HG03469 (cell line): ENCODE measurements around the gene EFNB3.

Experiments
- ATAC-seq: cut with Tn5 transposase; IDR thresholded peaks from one replicate; pipeline ENCODE4 v1.9.1; 2021; ENCODE audit warnings: mild to moderate bottlenecking, moderate library complexity, moderate number of reproducible peaks; ENCODE audit not compliant: unreplicated experiment

The EFNB3 gene

DNA sequence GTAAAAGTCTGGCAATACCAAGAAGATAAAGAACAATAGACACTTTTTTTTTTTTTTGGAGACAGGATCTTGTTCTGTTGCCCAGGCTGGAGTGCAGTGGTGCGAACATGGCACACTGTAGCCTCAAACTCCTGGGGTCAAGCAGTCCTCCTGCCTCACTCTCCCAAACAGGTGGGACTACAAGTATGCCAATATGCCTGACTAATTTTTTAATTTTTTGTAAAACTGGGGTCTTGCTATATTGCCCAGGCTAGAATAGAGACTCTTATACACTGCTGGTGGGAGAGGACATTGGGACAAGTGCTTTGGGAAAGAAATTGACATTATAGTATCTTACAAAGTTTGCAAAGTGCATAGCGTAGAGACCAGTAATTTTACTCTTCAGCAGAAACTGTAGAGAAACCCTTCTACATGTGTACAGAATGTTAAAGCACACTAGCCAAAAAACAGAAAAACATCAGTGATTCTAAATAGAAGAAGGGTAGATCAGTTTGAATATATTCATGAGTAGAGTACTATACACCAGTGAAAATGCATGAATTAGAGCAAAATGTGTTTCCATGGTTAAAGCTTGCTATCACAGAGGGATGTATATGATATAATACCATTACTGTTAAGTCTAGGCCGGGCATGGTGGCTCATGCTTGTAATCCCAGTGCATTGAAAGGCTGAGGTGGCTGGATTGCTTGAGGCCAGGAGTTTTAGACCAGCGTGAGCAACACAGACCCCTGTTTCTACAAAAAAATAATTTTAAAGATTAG is 7.0 kb upstream of the EFNB3 start:
- no peak for ATAC-seq

DNA sequence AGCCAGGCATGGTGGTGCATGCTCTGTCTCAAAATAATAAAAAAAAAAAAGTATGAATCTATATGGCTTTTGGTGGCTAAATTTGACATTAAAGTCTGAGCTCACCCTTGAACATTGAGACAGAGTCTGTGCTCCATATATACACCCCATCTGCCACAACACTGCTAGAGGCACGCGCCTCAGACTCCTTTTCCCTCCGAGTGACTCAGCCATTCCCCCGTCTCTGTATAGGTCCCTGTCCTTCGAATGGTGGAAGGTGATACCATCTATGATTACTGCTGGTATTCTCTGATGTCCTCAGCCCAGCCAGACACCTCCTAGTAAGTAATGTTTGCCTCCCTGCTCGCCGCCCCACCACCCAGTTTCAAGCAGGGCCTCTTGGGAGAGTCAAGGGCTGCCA is 4.5 kb upstream of the EFNB3 start:
- no peak for ATAC-seq

DNA sequence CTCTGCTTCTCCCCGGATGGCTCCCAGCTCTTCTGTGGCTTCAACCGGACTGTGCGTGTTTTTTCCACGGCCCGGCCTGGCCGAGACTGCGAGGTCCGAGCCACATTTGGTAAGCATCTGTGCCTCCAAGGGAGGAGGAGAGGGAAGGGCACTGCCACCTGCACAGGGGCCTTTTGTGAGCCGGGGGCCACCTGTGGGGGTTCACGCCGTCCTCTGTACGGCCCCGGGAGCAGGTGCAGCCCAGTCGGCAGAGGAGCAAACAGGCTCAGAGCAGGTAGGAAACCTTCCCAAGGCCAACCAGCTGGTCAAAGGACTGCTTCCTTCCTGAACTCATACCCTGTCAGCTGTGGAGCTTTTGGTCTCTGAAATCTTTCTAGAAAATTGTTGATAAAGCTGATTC is 3.3 kb upstream of the EFNB3 start:
- ATAC-seq: no peak

DNA sequence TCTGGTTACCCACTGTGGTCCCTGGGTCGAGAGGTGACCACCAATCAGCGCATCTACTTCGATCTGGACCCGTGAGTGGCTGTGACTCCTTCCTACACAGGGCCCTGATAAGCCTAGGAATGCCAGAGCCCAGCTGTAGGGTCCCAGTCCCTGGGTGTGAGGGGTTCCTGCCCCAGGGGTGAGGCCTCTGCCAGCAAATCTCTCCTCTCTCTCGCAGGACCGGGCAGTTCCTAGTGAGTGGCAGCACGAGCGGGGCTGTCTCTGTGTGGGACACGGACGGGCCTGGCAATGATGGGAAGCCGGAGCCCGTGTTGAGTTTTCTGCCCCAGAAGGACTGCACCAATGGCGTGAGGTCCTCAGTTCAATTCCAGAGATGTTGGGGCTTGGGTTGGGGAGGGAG is 2.2 kb upstream of the EFNB3 start:
- no peak for ATAC-seq

DNA sequence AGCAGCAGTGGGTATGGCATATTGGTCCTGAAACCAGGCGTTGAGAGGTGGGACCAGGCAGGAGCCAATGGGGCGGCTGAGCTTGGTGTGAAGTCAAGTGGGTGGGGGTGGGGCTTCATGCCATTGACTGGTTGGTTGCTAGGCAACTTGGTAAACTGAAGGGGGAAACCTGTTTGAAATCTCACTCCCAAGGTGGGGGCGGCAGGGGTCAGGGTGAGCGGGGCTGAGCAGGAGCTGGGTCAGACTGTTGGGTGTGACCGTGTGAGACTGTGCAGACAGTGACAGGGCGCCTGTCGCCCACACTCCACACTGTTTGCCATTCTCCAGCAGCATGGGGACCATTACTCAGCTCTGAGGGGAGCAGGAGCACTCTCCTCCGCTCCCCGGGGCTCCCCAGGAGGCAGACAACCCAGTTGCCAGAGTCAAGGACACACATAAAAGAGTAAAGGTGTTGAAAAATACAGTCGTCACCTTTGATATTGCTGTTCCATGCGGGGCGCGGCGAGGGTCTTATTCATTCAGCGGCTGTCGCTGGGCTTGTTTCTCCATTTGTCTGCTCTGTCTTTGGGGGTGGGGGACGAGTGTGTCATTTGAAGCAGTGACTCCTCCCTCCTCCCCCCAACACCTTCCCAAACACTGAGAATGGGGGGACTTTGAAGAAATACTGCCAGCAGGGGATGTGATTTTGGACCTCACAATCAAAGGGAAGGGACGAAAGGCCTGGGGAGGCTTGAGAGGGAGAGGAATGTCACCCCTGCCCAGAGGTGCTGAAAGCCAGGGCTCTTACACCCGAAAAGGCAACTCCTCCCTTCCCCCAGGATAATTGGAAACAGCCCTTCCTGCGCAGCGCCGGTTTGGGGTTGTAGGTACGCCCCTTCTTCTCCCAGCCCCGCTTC is 1.2 kb upstream of the EFNB3 start:
- ATAC-seq: no peak

DNA sequence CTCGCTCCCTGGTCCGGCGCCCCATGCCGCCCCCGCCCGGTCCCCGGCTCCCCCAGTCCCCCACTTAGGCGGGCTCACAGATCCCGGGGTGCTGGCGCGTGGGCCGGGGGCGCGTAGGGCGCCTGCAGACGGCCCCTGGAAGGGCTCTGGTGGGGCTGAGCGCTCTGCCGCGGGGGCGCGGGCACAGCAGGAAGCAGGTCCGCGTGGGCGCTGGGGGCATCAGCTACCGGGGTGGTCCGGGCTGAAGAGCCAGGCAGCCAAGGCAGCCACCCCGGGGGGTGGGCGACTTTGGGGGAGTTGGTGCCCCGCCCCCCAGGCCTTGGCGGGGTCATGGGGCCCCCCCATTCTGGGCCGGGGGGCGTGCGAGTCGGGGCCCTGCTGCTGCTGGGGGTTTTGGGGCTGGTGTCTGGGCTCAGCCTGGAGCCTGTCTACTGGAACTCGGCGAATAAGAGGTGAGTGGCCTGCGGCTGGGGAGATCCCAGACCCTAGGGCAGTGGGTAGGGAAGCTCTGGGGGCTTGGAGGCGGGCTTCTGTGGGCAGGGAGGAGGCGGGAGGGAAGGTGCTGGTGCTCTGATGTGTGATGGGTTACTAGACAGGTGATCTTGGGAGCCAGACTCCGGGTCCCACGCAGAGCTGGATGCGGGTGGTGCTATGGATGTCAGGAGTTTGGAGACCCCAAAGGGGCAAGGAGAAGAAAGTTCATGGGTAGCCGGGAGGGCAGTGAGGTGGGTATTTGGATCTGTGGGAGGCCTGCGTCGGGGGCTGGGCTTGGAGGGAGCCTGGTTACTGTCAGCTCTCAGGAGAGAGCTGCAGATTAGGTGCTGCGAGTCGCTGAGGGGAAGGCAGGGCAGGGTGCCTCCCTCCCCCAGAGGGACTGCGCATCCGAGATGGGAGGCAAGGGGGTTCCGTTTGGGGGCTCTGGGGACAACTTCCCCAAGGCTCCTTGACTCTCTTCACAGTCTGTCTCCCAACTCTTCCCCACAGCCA is 560 bp downstream of the EFNB3 start:
- no peak for ATAC-seq

DNA sequence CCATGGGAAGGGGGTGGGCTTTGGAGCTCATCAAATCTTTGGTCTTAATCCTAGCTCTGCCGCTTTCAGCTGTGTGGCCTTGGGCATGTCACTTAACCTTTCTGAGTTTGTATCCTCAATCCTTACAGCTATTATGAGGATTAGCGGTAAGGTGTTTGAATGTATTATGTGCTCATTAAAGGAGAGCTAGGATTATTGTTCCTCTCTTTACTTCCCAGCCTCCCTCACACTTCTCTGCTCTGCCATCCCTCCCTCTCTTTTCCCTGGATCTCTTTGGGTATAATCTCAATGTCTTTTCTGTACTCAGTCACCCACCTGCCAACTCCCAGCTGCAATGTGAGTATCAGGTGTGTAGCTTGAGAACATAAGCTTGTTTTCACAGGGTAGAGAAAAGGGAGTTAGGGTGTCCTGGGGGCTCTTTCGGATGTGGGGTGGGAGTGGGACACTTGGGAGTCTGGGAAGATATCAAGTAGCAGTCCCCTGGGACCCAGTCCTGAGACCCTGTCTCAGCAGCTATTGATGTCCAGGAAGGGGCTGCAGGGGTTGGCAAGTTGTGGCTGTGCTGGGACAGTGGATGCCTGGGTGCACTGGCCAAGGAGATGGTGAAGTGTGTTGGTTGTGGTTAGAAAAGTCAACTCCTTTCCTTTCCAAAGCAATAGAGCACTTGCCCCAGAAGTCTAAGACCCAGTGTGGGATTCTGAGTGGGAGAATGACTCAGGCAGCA is 1.8 kb downstream of the EFNB3 start:
- ATAC-seq: no peak

DNA sequence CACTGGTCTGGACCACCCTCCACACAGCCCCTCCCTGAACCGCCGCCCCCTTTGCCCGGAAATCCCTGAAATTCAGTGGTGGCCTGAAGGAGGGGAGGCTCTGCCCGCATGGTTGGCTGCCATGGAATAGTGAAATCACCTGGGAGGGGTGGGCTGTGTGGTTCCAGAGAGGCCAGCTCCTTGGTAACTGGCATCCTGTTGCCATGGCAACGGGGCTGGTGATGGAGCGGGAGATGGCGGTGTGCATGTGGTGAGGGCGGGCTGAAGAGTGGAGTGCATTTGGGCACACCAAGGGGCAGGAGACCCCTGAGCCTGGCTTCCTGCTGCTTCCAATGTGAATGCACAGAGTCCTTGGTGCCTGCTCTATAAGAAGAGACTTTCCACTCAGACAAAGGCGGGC is 2.4 kb downstream of the EFNB3 start:
- ATAC-seq: no peak

DNA sequence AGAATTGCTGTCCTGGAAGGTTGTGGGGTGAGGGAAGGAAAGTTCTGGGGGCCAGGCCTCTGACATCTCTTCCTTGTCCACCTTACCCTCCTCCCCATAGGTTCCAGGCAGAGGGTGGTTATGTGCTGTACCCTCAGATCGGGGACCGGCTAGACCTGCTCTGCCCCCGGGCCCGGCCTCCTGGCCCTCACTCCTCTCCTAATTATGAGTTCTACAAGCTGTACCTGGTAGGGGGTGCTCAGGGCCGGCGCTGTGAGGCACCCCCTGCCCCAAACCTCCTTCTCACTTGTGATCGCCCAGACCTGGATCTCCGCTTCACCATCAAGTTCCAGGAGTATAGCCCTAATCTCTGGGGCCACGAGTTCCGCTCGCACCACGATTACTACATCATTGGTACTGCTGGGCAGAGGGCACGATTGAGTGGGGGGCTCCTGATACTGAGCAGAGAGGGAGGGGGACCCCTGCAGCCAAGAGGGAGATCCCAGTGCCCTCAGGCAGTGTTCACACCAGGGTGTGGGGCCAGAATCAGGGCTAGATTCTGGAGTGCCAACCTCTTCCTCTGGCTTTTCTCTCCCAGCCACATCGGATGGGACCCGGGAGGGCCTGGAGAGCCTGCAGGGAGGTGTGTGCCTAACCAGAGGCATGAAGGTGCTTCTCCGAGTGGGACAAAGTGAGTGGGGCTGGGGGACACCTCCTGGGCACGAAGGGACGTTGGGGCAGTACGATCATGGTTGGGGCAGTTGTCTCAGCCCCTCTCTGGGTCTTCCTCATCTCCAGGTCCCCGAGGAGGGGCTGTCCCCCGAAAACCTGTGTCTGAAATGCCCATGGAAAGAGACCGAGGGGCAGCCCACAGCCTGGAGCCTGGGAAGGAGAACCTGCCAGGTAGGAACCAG is 3.1 kb downstream of the EFNB3 start:
- no peak for ATAC-seq

DNA sequence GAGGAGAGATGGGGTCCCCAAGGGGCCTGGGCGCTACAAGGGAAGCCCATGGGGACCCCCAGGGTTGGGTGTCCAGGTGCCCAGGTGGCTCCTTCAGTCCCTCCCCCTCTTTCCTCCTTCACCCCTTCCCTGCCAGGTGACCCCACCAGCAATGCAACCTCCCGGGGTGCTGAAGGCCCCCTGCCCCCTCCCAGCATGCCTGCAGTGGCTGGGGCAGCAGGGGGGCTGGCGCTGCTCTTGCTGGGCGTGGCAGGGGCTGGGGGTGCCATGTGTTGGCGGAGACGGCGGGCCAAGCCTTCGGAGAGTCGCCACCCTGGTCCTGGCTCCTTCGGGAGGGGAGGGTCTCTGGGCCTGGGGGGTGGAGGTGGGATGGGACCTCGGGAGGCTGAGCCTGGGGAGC is 4.0 kb downstream of the EFNB3 start:
- no peak for ATAC-seq

DNA sequence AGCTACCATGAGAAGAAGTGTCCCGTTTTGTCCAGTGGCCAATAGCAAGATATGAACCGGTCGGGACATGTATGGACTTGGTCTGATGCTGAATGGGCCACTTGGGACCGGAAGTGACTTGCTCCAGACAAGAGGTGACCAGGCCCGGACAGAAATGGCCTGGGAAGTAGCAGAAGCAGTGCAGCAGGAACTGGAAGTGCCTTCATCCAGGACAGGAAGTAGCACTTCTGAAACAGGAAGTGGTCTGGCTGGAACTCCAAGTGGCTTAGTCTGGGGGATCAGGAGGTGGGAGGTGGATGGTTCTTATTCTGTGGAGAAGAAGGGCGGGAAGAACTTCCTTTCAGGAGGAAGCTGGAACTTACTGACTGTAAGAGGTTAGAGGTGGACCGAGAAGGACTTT is 5.3 kb downstream of the EFNB3 start:
- ATAC-seq: no peak

DNA sequence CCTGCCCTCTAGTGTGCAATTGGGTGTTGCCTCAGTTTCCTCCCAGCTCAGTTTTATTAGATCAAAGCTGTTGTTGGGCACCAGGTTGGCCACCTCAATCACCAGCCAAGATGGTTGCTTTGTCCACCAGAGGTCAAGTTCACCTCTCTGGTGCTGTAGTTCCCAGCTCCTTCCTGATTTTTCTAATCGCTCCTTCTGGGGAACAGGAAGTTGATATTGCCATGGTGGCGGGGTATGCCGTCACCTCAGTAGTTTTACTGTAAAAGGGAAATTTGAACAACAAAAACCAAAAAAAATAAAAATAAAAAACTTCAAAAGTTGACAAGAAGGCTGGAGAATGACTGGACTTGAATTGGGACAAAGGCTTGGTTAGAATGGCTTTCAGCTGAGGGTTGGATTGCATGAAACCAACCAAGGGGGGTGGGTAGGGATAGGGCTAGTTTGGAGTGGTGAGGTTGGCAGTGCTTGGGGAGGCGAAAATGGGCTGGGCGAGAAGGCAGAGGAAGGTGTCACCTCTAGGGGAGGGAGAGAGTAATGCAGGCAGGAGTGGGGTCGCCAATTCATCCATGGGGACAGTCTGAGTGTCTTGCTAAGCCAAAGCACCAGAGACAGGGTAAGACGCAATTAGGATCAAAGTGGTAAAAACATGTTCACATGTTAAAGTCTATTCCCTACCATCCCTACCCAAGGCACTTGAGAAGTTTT is 6.2 kb downstream of the EFNB3 start:
- ATAC-seq: no peak

DNA sequence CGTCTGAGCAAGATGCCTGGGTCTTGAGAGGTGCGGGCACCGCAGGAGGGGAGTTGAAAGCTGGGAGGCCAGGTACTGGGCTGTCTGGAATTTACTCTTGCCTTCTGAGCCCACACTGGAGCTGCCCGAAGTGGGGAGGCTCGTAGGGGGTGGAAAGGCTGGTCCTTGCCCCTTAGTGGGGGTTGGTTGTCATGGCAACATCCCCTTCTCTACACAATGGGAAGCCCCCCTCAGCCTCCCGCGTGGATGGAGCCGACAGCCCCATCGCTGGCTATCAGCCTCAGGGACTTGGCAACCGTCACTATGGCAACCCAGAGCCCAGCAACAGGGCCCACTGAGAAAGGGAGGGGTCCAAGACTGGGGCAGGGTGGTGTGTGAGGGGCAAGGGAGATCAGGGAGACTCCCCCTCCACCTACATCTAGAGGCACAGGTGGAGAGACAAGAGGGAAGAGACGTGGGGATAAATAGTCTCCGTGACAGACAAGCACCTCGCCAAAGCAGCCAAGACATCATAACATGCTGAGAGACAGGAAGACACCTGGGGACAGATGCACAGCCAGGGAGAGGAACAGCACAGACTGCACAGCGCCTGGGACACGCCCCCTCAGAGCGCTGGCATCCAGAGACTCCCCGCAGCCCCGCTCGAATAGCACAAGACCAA is 7.2 kb downstream of the EFNB3 start:
- ATAC-seq: no peak

DNA sequence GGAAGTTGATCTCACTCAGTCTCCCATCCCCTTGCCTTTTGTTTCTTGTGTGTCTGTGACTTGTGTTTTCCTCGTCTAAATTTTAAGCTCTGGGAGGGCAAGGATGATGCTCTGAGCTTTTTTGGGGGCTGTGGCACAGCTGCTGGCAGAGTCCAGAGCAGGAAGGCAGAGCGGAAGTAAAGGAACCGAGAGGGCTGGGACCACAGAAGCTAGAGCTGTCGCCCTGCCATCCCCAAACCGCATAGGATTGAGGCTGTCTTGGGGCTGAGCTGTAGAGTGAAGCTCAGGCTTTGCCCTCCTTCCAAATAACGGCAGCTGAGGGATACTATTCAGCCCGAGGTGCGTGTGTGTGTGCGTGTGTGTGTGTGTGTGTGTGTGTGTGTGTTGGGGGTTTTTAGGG is 8.8 kb downstream of the EFNB3 start:
- no peak for ATAC-seq

DNA sequence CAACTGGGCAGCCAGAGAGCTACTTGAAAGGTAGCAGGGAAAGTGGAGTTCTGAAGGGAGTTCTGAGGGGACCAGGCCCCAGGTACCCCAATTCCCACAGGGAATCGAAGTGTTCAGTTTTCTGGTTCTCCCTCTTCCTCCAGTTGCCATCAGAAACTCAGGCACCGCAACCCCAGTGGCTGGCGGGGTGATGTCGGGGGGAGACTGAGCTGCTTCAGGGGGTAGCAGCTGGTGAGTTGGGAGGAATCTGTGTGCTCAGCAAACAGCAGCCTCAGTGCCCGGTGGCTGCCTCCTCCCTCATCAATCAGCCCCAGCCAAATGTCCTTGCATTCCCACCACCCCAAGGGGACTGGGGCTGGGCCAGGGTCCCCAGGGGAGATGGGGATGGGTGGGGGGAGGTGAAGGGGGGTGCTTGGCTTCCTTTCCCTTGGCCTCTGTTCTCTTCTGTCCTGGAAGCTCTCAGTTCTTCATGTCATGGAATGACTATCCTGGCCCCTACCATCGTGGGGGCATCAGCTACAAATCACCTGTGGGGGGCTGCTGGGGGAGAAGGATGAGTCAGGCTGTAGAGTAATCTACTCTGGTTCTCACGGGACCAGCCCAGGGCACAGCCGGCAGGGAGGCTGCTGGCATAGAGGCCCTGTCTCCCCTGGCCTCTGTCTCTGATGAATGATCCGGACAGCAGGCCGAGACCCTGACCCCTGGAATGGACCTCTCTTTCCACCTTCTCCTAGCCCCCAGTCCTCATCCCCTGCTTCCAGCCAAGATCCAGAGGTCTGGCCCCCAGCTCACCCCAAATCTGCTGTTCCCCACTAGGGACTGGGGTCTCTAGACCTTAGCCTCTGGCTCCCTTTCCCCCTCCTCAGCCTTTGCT is 10.0 kb downstream of the EFNB3 start:
- no peak for ATAC-seq

DNA sequence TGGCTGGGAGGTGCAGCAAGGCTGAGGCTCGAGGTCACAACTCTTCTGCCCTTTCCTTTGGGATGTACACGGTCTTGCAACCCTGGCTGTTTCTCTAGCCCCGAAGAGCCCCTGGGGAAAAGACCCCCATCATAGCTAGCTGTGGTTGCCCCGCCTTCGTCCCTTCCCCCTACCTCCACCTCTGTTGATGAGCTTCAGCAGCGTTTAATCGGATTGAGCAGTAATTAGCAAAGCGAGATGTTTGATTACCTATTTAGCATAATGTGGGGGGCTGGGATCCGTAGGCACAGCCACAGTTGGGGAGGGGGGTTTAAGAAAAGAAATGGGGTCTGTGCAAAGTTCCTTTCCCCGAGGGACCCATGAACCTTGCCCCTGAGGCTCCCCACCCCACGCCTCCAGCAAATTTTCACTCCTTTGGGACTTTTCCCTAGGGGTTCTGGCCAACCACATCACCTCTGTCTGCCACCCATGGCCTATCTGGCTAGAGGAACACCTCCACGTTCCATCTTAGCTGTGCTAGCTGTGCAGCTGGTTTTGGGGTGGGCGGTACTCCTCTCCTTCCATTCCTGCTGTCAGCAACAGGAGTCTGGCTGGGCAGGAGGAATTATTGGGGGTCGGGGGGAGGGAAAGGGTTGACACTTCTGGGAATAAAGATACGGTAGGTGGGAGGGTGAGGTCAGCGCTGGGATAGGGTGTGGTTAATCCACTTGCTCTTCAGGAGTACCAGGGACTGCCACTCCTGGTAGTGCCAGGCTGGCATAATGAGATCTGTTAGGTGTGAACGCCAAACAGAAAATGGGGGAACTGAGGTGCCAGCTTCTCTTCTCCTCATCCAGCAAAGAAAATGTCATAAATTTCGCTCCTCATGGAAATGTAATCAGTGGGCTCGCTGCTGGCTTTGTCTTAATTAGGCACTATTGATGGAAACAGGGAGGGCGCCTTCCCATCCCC is 11.2 kb downstream of the EFNB3 start:
- no peak for ATAC-seq
